Gastrocnemius medialis (tissue), 4 donors: Measurements from ENCODE around the gene NTSR2. TPM values are rescaled to one million over a fixed set of nuclear protein-coding genes. Genes with fewer than 3 reads are reported as not detected.

Experiments
- ATAC-seq, 2 donors: fragments of 150-250 bp; one replicate each; pipeline ENCODE4 v1.9.1; 2016
- DNase-seq, 2 donors: peaks; one replicate each; pipeline ENCODE4 v3.0.0-alpha.2; 2019
- H3K27ac ChIP-seq, 4 donors: fragments of 200-600 bp; sonication (generic); 1 replicate in 1 of 4; 2 replicates in 3 of 4; pipeline ENCODE4 v1.5.1; 2016 to 2018; ENCODE audit warnings: mild to moderate bottlenecking in 2 of 4, moderate library complexity in 1 of 4
- H3K27me3 ChIP-seq, 3 donors: fragments of 200-600 bp; sonication (generic) in 2 of 3; 1 replicate in 1 of 3; 2 replicates in 2 of 3; pipeline versions ENCODE4 v1.5.1 to v1.6.0; 2016 to 2019; ENCODE audit warnings: mild to moderate bottlenecking in 1 of 3, moderate library complexity in 1 of 3
- H3K36me3 ChIP-seq, 2 donors: fragments of 200-600 bp; sonication (generic) in 1 of 2; one replicate each; pipeline ENCODE4 v1.5.1; 2017 to 2018
- H3K4me1 ChIP-seq, 2 donors: fragments of 200-600 bp; sonication (generic) in 1 of 2; one replicate each; pipeline ENCODE4 v1.5.1; 2016 to 2017; ENCODE audit warnings: mild to moderate bottlenecking in 2 of 2
- H3K4me3 ChIP-seq, 4 donors: fragments of 200-600 bp; sonication (generic) in 3 of 4; 1 replicate in 1 of 4; 2 replicates in 3 of 4; pipeline ENCODE4 v1.5.1; 2016 to 2019; ENCODE audit warnings: mild to moderate bottlenecking in 2 of 4
- H3K9me3 ChIP-seq, 3 donors: fragments of 200-600 bp; sonication (generic) in 2 of 3; 1 replicate in 1 of 3; 2 replicates in 2 of 3; pipeline ENCODE4 v1.5.1; 2016 to 2019
- POLR2A ChIP-seq, 2 donors: fragments of 450-650 bp; IDR thresholded peaks; one replicate each; pipeline ENCODE4 v1.6.1; 2017; ENCODE audit warnings: antibody characterized with exemption in 2 of 2, mild to moderate bottlenecking in 2 of 2, moderate library complexity in 2 of 2
- in situ Hi-C, 4 donors: fragments of 200-750 bp; cut with MboI; loops; one replicate each; pipeline versions ENCODE4 v1.15.0 to v1.8.0; 2017; ENCODE audit warnings: low sequenced_read_pairs in 4 of 4
- intact Hi-C: fragments of 100-400 bp; cut with DNase I; formaldehyde crosslinking; loops from one replicate; pipeline ENCODE4 v1.15.1; 2023; ENCODE audit warnings: low total_unique reads
- total RNA-seq, 4 donors: library from RNA; depleted of rRNA; stranded (reverse); fragments of >200 nt; gene quantifications; one replicate each; pipeline versions ENCODE4 v1.1.0 to v1.2.3, GENCODE V29; 2016
- TF ChIP-seq, protein P1 (sequence below), 5 experiments: fragments of 450-650 bp in 3 of 5; fragments of 200-600 bp in 2 of 5; sonication (generic) in 2 of 5; IDR thresholded peaks in 4 of 5; conservative IDR thresholded peaks in 1 of 5; 1 replicate in 4 of 5; 2 replicates in 1 of 5; pipeline ENCODE4 v1.5.1; 2016 to 2019; ENCODE audit warnings: antibody characterized with exemption in 5 of 5, mild to moderate bottlenecking in 3 of 5, moderate library complexity in 3 of 5

NTSR2 gene
- total RNA-seq, 4 donors from 2014 or later: 0.62 to 0.85 TPM; not detected in 2

DNA sequence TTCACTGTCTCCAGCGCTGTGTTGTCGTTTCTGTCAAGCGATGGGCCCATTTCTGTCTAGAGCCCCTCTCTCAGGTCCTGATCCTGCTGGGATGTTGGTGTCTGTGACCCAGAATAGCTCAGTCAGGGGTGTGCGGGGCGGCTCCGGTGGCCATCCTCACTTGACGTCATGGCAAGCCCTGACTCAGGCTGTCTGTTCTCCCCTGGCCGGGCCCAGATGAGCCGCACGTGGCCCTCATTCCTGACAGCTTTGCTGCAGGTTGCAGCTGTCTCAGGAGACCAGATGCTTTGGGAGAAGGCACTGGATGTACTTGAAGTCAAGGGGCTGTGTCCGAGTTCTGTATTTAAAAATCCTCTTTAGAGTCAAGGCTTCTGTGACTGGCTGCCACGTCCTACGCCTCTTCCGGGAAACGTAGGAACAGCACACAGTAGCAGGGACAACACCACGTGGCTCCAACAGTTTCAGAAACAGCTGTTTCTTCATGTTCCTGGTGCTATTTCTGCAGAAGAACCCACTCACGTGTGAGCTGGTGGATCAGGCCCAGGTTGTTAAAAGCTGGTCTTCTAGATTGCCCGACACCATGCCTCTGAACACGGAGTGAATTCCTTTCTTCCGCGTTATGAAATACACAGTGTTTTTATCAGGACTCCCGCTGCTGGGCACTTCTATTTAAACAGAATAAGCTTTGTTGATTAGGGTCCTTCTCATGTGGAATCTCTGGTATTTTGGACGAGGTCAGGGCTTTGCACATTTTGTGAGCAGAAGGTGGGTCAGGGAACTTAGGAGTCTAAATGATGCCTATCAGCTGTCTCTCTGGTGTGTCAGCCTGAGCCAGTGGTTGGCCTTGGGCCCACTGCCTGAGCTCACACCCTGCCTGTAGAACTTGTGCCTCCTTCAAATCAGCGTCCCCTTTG lies 28.3 kb upstream of the NTSR2 start:
- TF ChIP-seq, protein P1, sequence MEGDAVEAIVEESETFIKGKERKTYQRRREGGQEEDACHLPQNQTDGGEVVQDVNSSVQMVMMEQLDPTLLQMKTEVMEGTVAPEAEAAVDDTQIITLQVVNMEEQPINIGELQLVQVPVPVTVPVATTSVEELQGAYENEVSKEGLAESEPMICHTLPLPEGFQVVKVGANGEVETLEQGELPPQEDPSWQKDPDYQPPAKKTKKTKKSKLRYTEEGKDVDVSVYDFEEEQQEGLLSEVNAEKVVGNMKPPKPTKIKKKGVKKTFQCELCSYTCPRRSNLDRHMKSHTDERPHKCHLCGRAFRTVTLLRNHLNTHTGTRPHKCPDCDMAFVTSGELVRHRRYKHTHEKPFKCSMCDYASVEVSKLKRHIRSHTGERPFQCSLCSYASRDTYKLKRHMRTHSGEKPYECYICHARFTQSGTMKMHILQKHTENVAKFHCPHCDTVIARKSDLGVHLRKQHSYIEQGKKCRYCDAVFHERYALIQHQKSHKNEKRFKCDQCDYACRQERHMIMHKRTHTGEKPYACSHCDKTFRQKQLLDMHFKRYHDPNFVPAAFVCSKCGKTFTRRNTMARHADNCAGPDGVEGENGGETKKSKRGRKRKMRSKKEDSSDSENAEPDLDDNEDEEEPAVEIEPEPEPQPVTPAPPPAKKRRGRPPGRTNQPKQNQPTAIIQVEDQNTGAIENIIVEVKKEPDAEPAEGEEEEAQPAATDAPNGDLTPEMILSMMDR (IDR thresholded peaks at IDR 0.05 in 4 of 5, conservative IDR thresholded peaks at IDR 0.05 in 1 of 5): peak in 3 of 5 experiments; percentile 2 to 42 (median 38)
- TF ChIP-seq POLR2A (IDR thresholded peaks at IDR 0.05): peak; percentile 79 to 86
- H3K4me1 ChIP-seq: peaks cover 52 to 57% of the 10 kb centered on the region in 2 donors
- H3K27ac ChIP-seq: peak overlapping the region; percentile 93 to 100 (median 98)
- no peaks in the 10 kb centered on the region for H3K27me3 ChIP-seq
- in situ Hi-C loops (loop anchor here (5.0 to 25.0 kb wide), 4 partner anchors 47 to 211 kb away; partner anchors contain the start of gene LPIN1 (in 1 of the 4)), intact Hi-C loops (loop anchor here (1.0 to 10.0 kb wide), 5 partner anchors 18 to 853 kb away; no protein-coding TSS in a partner anchor)
- DNase-seq: peak; percentile 97 to 98
- peak; percentile 76 to 79 for ATAC-seq
- peak overlapping the region; percentile 27 to 44 (median 41) for H3K4me3 ChIP-seq
- H3K9me3 ChIP-seq: no peaks in the 10 kb centered on the region
- H3K36me3 ChIP-seq: no peaks in the 10 kb centered on the region

DNA sequence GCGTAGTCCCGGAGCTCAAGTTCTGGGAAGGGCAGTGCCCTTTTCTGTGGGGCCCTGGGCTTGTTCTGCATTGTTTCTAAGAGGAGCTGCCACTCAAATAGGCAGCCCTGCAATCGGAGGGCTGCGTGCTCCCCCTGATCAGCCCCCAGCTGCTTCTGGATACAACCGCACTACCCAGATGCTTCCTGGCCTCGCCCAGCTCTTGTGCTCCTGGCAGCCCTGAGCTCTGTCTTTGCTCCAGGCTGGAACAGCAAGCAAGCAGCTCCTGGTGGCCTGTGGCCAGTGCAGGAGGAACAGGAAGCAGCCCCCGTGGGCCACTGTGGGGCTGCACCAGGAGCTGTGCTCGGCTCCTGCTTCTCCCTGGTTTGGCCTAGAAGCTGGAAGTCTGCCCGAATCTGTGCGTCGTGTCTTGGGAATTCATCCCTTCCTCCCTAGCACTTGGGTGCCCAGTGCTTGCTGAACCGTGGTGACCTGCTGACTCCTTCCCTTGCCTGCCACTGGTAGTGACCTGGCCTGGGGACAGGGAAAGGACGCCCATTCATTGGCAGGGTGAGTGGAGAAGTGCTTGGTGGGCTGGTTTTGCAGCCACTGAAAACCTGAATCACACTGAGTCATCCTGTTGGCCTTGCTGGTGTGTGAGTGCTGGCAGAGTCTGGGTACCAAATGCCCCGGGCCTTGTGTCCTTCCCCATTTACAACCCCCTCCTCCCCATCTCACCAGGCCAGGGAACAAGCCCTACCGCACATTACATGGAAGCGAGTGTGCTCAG lies 27.3 kb upstream of the NTSR2 start:
- intact Hi-C loops (loop anchor here (1.0 to 10.0 kb wide), 2 partner anchors 9 to 852 kb away; no protein-coding TSS in a partner anchor), in situ Hi-C loops (loop anchor here (5.0 to 25.0 kb wide), 4 partner anchors 48 to 210 kb away; partner anchors contain the start of gene LPIN1 (in 1 of the 4))
- ATAC-seq: peak; percentile 56 to 58
- no peaks in the 10 kb centered on the region for H3K27me3 ChIP-seq
- DNase-seq: peak; percentile 90 to 98
- H3K9me3 ChIP-seq: no peaks in the 10 kb centered on the region
- peak overlapping the region; percentile 93 to 100 (median 98) for H3K27ac ChIP-seq
- H3K4me3 ChIP-seq: peak overlapping the region; percentile 27 to 44 (median 41)
- TF ChIP-seq POLR2A (IDR thresholded peaks at IDR 0.05): no peak
- TF ChIP-seq, protein P1 (IDR thresholded peaks at IDR 0.05 in 4 of 5, conservative IDR thresholded peaks at IDR 0.05 in 1 of 5): no peak
- peaks cover 60 to 65% of the 10 kb centered on the region in 2 donors for H3K4me1 ChIP-seq
- H3K36me3 ChIP-seq: no peaks in the 10 kb centered on the region

DNA sequence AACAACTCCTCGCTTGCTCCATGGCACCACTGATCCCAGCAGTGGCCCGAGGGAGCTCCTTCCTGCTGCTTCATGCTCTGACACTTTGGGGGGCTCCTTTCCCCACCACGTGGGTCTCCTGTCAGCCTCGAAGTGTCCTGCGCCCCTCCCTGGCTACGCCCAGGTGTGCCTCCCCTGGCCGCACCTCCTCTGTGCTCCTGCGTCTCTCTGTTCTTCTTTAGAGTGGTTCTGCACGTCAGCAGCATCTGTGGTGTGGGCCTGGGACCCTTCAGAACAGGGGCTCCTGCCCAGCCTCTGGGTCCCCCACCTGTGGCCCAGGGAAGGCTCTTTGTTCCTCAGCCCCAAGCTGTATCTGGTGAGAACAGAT lies 26.7 kb upstream of the NTSR2 start:
- ATAC-seq (no peak), DNase-seq (no peak)
- Histone ChIP-seq H3K4me3 (peak overlapping the region in 3 of 4 donors; percentile 5 to 44 (median 21)), H3K4me1 (peaks cover 60 to 62% of the 10 kb centered on the region in 2 donors), H3K36me3 (no peaks in the 10 kb centered on the region), H3K9me3 (no peaks in the 10 kb centered on the region), H3K27me3 (no peaks in the 10 kb centered on the region), H3K27ac (peak overlapping the region; percentile 93 to 100 (median 98))
- intact Hi-C loops (loop anchor here (1.0 to 10.0 kb wide), 2 partner anchors 8 to 852 kb away; no protein-coding TSS in a partner anchor), in situ Hi-C loops (loop anchor here (5.0 to 25.0 kb wide), 4 partner anchors 48 to 209 kb away; partner anchors contain the start of gene LPIN1 (in 1 of the 4))
- TF ChIP-seq, protein P1 (IDR thresholded peaks at IDR 0.05 in 4 of 5, conservative IDR thresholded peaks at IDR 0.05 in 1 of 5): no peak
- TF ChIP-seq POLR2A (IDR thresholded peaks at IDR 0.05): no peak

GRCh38 chr2:11695576-11695975 lies 25.6 kb upstream of the NTSR2 start:
- in situ Hi-C loops: loop anchor here (5.0 to 25.0 kb wide), 4 partner anchors 49 to 208 kb away; partner anchors contain the start of gene LPIN1 (in 1 of the 4)
- Histone ChIP-seq H3K4me3 (no peak overlapping the region), H3K4me1 (peaks cover 55 to 57% of the 10 kb centered on the region in 2 donors), H3K9me3 (no peaks in the 10 kb centered on the region), H3K27ac (peak overlapping the region; percentile 93 to 100 (median 98)), H3K36me3 (no peaks in the 10 kb centered on the region), H3K27me3 (no peaks in the 10 kb centered on the region)
- ATAC-seq: no peak
- DNase-seq: no peak
- intact Hi-C loops: loop anchor here (10.0 kb wide), 1 partner anchor 851 kb away; no protein-coding TSS in a partner anchor
- TF ChIP-seq POLR2A (IDR thresholded peaks at IDR 0.05): no peak
- TF ChIP-seq, protein P1 (IDR thresholded peaks at IDR 0.05 in 4 of 5, conservative IDR thresholded peaks at IDR 0.05 in 1 of 5): no peak
